Stomach (tissue), 9 donors: Measurements from ENCODE around the gene TMED5. TPM values are rescaled to one million over a fixed set of nuclear protein-coding genes. Genes with fewer than 3 reads are reported as not detected.

Experiments used
- DNase-seq, 2 donors: peaks; one replicate each; pipeline versions ENCODE4 v3.0.0 to v3.0.0-alpha.2; 2013 to 2019
- H3K27ac ChIP-seq, 5 donors: fragments of 200-600 bp in 4 of 5; sonication (generic) in 4 of 5; one replicate each; pipeline ENCODE4 v1.5.1; 2013 to 2019; ENCODE audit warnings: mild to moderate bottlenecking in 1 of 5, moderate library complexity in 1 of 5
- H3K27me3 ChIP-seq, 3 donors: fragments of 200-600 bp; sonication (generic); one replicate each; pipeline ENCODE4 v1.5.1; 2017 to 2019; ENCODE audit warnings: mixed run types in 1 of 3
- H3K36me3 ChIP-seq, 4 donors: fragments of 200-600 bp; sonication (generic); 1 replicate in 3 of 4; 2 replicates in 1 of 4; pipeline ENCODE4 v1.5.1; 2016 to 2019
- H3K4me1 ChIP-seq, 4 donors: fragments of 200-600 bp; sonication (generic); one replicate each; pipeline ENCODE4 v1.5.1; 2016 to 2019
- H3K4me3 ChIP-seq, 4 donors: fragments of 200-600 bp; sonication (generic) in 3 of 4; one replicate each; pipeline ENCODE4 v1.5.1; 2016 to 2019; ENCODE audit warnings: mild to moderate bottlenecking in 1 of 4
- H3K9me3 ChIP-seq, 4 donors: fragments of 200-600 bp; sonication (generic); one replicate each; pipeline ENCODE4 v1.5.1; 2016 to 2019
- EP300 ChIP-seq: sonication (generic); formaldehyde crosslinking; IDR thresholded peaks from one replicate; pipeline ENCODE4 v1.6.1; 2017; ENCODE audit warnings: antibody characterized with exemption
- POLR2A ChIP-seq, 4 donors: fragments of 450-650 bp; IDR thresholded peaks; one replicate each; pipeline ENCODE4 v1.6.1; 2016; ENCODE audit warnings: antibody characterized with exemption in 4 of 4, control low read depth in 2 of 4, mild to moderate bottlenecking in 1 of 4, moderate library complexity in 1 of 4
- POLR2AphosphoS5 ChIP-seq, 3 donors: sonication (generic); formaldehyde crosslinking; IDR thresholded peaks; one replicate each; pipeline ENCODE4 v1.6.1; 2016; ENCODE audit warnings: antibody characterized with exemption in 3 of 3
- WGBS, 5 donors: extraction: QIAGEN DNeasy Blood & Tissue Kit in 3 of 5; methylation state at CpG; one replicate each; pipeline versions ENCODE4 v1.1.5 to v1.1.7; 2013 to 2018; 5-methylcytosine and 5-hydroxymethylcytosine counted together
- intact Hi-C: fragments of 100-400 bp; cut with DNase I; formaldehyde crosslinking; loops from one replicate; pipeline ENCODE4 v1.15.1; 2023; ENCODE audit warnings: low total_unique reads
- polyA plus RNA-seq, 3 donors: library from polyadenylated mRNA; stranded (reverse); fragments of 200-250 nt; gene quantifications; one replicate each; pipeline ENCODE4 v1.2.3, GENCODE V29; 2013
- total RNA-seq, 5 donors: library from RNA; depleted of rRNA; stranded (reverse); fragments of >200 nt; gene quantifications; one replicate each; pipeline versions ENCODE4 v1.1.0 to v1.2.3, GENCODE V29; 2014 to 2016
- TF ChIP-seq, protein P1 (sequence below), 7 experiments: fragments of 450-650 bp in 4 of 7; fragments of 200-600 bp in 3 of 7; sonication (generic) in 3 of 7; IDR thresholded peaks; one replicate each; pipeline ENCODE4 v1.5.1; 2016 to 2019; ENCODE audit warnings: antibody characterized with exemption in 7 of 7, control low read depth in 2 of 7, mild to moderate bottlenecking in 1 of 7
- donor health status: healthy with polysubstance abuse.
- donor health status: Bipolar disorder and iron deficiency.
- donor health status: healthy.

Gene TMED5
- total and polyA plus RNA-seq, 8 donors: 8.2 to 85.6 (median 16.1) TPM

DNA sequence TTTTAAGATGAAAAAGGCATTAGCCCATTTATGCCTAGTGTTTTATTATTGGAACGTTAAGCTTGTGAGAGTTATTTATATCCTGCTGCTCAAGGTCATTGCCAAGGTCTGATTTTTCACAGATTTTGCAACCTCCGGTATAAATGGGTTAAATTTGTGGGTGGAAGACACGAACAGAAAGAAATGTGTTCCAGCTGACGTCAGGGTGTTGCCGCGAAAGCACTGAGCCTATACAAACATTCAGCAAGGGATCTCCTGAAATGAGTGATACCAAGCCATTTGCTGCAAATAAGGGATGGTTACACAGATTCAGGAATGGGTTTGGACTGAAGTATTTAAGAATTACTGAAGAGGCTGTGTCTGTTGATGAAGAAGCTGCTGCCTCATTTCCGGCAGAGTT is 32.2 kb downstream of the TMED5 start:
- Histone ChIP-seq H3K36me3 (peaks cover 0 to 46% (median 40%) of the 10 kb centered on the region in 4 donors), H3K4me1 (no peaks in the 10 kb centered on the region), H3K9me3 (no peaks in the 10 kb centered on the region), H3K27ac (no peak overlapping the region), H3K4me3 (no peak overlapping the region), H3K27me3 (no peaks in the 10 kb centered on the region)
- TF ChIP-seq EP300: no peak
- TF ChIP-seq POLR2AphosphoS5 (IDR thresholded peaks at IDR 0.05): no peak
- no peak for TF ChIP-seq POLR2A (IDR thresholded peaks at IDR 0.05)
- TF ChIP-seq, protein P1, sequence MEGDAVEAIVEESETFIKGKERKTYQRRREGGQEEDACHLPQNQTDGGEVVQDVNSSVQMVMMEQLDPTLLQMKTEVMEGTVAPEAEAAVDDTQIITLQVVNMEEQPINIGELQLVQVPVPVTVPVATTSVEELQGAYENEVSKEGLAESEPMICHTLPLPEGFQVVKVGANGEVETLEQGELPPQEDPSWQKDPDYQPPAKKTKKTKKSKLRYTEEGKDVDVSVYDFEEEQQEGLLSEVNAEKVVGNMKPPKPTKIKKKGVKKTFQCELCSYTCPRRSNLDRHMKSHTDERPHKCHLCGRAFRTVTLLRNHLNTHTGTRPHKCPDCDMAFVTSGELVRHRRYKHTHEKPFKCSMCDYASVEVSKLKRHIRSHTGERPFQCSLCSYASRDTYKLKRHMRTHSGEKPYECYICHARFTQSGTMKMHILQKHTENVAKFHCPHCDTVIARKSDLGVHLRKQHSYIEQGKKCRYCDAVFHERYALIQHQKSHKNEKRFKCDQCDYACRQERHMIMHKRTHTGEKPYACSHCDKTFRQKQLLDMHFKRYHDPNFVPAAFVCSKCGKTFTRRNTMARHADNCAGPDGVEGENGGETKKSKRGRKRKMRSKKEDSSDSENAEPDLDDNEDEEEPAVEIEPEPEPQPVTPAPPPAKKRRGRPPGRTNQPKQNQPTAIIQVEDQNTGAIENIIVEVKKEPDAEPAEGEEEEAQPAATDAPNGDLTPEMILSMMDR (IDR thresholded peaks at IDR 0.05): no peak
- intact Hi-C loops: no loop called here
- peak in 1 of 2 donors; percentile 15 for DNase-seq
- WGBS, 5 donors: 41 to 53% (median 45%) methylated on average over 7 of the region's 7 CpGs

DNA sequence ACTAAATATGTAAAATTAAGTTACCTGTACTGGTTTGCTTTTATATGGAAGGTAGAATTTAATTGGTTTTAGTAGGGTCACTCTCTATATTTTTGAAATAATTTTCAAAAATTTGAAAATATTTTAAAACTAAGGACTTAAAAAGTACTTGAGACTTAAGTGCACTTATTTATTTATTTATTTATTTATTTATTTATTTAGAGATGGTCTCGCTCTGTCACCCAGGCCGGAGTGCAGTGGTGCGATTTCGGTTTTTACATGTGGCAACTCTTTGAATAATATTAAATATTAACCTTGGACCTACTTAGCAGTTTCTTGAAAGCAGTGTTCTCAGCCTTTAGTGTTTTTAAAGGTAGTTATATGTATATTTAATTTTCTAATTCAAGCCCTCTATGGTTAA is 36.4 kb downstream of the TMED5 start:
- DNase-seq: no peak
- TF ChIP-seq, protein P1 (IDR thresholded peaks at IDR 0.05): no peak
- TF ChIP-seq POLR2AphosphoS5 (IDR thresholded peaks at IDR 0.05) (no peak), EP300 (no peak)
- H3K36me3 ChIP-seq: peaks cover 0 to 31% (median 14%) of the 10 kb centered on the region in 4 donors
- WGBS, 5 donors: 95 to 99% (median 97%) methylated on average over 4 of the region's 4 CpGs
- H3K9me3 ChIP-seq: no peaks in the 10 kb centered on the region
- intact Hi-C loops: no loop called here
- H3K27ac ChIP-seq: no peak overlapping the region
- no peaks in the 10 kb centered on the region for H3K27me3 ChIP-seq
- H3K4me3 ChIP-seq: no peak overlapping the region
- no peaks in the 10 kb centered on the region for H3K4me1 ChIP-seq

DNA sequence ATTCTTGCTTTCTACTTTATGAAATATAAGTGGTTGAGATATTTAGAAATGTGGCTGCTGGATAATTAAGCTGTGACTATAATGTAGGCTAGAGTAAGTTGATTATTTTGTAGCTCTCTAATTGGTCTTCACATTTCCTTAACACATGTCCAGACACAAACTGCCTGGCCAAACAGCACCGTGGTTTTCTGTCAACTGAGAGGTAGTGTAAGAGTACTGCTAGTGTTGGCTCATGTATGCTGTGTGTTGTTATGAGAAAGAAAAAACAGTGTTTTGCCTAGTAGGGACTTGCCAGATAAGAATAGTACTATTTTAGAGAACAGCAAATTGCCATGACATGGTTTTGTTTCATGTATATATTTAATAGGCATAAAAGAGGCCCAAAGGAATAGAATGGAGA is 37.1 kb downstream of the TMED5 start:
- Histone ChIP-seq H3K9me3 (no peaks in the 10 kb centered on the region), H3K27ac (no peak overlapping the region), H3K4me1 (no peaks in the 10 kb centered on the region), H3K4me3 (no peak overlapping the region), H3K27me3 (no peaks in the 10 kb centered on the region), H3K36me3 (peaks cover 0 to 30% (median 18%) of the 10 kb centered on the region in 4 donors)
- WGBS, 5 donors: 67 to 88% (median 71%) methylated on average over 1 of the region's 1 CpG
- no peak for DNase-seq
- intact Hi-C loops: no loop called here
- TF ChIP-seq POLR2A (IDR thresholded peaks at IDR 0.05) (no peak), EP300 (no peak), POLR2AphosphoS5 (IDR thresholded peaks at IDR 0.05) (no peak)
- TF ChIP-seq, protein P1 (IDR thresholded peaks at IDR 0.05): no peak

DNA sequence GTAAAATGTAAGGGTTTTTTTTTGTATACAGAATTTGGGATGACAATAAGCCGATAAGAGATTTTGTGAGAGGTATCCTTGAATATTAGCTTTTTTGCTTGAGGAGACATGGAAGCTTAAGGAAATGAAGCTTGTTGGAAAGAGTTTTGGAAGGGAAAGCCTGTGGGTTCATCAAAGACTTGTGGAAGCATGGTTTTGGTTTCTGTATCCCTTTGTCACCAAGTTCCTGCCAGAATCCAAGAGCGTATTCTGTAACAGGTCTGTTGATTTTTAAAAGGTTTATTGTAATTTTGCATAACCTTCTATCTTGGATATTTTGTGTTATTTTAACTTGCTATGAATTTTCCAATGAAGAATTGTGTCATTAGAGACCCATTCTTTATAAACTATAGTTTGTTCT is 38.1 kb downstream of the TMED5 start:
- peaks cover 0 to 37% (median 27%) of the 10 kb centered on the region in 4 donors for H3K36me3 ChIP-seq
- intact Hi-C loops: no loop called here
- no peaks in the 10 kb centered on the region for H3K27me3 ChIP-seq
- H3K9me3 ChIP-seq: no peaks in the 10 kb centered on the region
- 95 to 99% (median 98%) methylated on average over 2 of the region's 2 CpGs for WGBS, 5 donors
- TF ChIP-seq EP300 (no peak), POLR2AphosphoS5 (IDR thresholded peaks at IDR 0.05) (no peak), POLR2A (IDR thresholded peaks at IDR 0.05) (no peak)
- TF ChIP-seq, protein P1 (IDR thresholded peaks at IDR 0.05): no peak
- no peak for DNase-seq
- H3K27ac ChIP-seq: no peak overlapping the region
- no peaks in the 10 kb centered on the region for H3K4me1 ChIP-seq
- H3K4me3 ChIP-seq: no peak overlapping the region
